Breast epithelium (tissue), 4 donors: Measurements from ENCODE around the gene CBX7. TPM values are rescaled to one million over a fixed set of nuclear protein-coding genes. Genes with fewer than 3 reads are reported as not detected.

Experiments
- DNase-seq, 2 donors: peaks; one replicate each; pipeline ENCODE4 v3.0.0-alpha.2; 2019; ENCODE audit warnings: low spot score in 2 of 2
- H3K27ac ChIP-seq, 2 donors: fragments of 200-600 bp; sonication (generic) in 1 of 2; one replicate each; pipeline ENCODE4 v1.5.1; 2016 to 2019; ENCODE audit warnings: mild to moderate bottlenecking in 1 of 2
- H3K27me3 ChIP-seq, 2 donors: fragments of 200-600 bp; sonication (generic) in 1 of 2; one replicate each; pipeline versions ENCODE4 v1.5.1 to v1.6.0; 2017 to 2019; ENCODE audit warnings: control low read depth in 1 of 2, mild to moderate bottlenecking in 1 of 2
- H3K36me3 ChIP-seq: fragments of 200-600 bp; one replicate; pipeline ENCODE4 v1.5.1; 2019
- H3K4me1 ChIP-seq, 2 donors: fragments of 200-600 bp; sonication (generic); one replicate each; pipeline ENCODE4 v1.5.1; 2016 to 2019; ENCODE audit warnings: control low read depth in 1 of 2
- H3K4me3 ChIP-seq, 3 donors: fragments of 200-600 bp; sonication (generic); 1 replicate in 2 of 3; 2 replicates in 1 of 3; pipeline ENCODE4 v1.5.1; 2016 to 2019; ENCODE audit warnings: mild to moderate bottlenecking in 3 of 3, moderate library complexity in 2 of 3
- H3K9me3 ChIP-seq, 2 donors: fragments of 200-600 bp; sonication (generic) in 1 of 2; one replicate each; pipeline ENCODE4 v1.5.1; 2016 to 2019; ENCODE audit warnings: control low read depth in 1 of 2
- POLR2A ChIP-seq: fragments of 450-650 bp; IDR thresholded peaks from one replicate; pipeline ENCODE4 v1.6.1; 2016; ENCODE audit warnings: antibody characterized with exemption, mild to moderate bottlenecking, moderate library complexity
- POLR2AphosphoS5 ChIP-seq, 3 donors: sonication (generic); formaldehyde crosslinking; IDR thresholded peaks; one replicate each; pipeline ENCODE4 v1.6.1; 2017; ENCODE audit warnings: antibody characterized with exemption in 3 of 3
- intact Hi-C: fragments of 100-400 bp; cut with DNase I; formaldehyde crosslinking; loops from one replicate; pipeline ENCODE4 v1.15.1; 2023; ENCODE audit warnings: low total_unique reads
- total RNA-seq, 3 donors: library from RNA; depleted of rRNA; stranded (reverse); fragments of >200 nt; gene quantifications; one replicate each; pipeline ENCODE4 v1.1.0, GENCODE V29; 2016
- TF ChIP-seq, protein P1 (sequence below), 3 donors: fragments of 450-650 bp; IDR thresholded peaks; one replicate each; pipeline ENCODE4 v1.5.1; 2016 to 2017; ENCODE audit warnings: antibody characterized with exemption in 3 of 3, mild to moderate bottlenecking in 3 of 3, moderate library complexity in 3 of 3

CBX7 gene
- total RNA-seq, 3 donors from 2014 or later: 57.1 to 71.9 (median 71.1) TPM

DNA sequence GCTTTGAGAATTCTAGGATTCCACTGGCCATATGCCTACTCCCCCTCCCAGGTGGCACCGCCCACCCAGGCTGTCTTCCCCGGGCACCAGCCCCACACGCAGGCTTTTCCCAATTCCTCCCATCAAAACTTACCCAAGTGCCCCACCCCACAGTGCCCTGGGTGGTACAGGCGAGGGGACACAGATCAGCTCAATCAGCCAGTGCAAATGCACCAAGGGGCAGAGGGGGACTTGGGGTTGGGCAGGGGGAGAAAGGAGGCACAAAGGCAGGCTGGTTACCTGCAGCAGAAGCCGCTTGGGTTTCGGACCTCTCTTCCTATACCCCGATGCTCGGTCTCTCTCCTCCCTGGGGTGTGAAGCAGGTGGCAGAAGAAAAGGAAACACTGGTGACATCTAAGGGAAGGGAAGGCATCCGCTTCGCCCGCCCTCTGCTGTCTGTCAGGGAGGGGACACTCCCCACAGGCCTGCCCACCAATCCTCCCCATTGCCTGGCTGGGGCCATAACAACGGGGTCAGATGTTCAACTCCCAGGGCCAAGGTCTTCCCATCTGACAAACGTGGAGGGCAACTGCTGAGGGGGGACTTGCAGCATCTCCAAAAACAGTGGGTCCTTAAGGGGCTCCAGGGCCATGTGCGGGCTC lies 14.0 kb downstream of the CBX7 start:
- no peaks in the 10 kb centered on the region for H3K9me3 ChIP-seq
- H3K27ac ChIP-seq: no peak overlapping the region
- DNase-seq: no peak
- TF ChIP-seq POLR2A (no peak), POLR2AphosphoS5 (IDR thresholded peaks at IDR 0.05) (no peak)
- TF ChIP-seq, protein P1, sequence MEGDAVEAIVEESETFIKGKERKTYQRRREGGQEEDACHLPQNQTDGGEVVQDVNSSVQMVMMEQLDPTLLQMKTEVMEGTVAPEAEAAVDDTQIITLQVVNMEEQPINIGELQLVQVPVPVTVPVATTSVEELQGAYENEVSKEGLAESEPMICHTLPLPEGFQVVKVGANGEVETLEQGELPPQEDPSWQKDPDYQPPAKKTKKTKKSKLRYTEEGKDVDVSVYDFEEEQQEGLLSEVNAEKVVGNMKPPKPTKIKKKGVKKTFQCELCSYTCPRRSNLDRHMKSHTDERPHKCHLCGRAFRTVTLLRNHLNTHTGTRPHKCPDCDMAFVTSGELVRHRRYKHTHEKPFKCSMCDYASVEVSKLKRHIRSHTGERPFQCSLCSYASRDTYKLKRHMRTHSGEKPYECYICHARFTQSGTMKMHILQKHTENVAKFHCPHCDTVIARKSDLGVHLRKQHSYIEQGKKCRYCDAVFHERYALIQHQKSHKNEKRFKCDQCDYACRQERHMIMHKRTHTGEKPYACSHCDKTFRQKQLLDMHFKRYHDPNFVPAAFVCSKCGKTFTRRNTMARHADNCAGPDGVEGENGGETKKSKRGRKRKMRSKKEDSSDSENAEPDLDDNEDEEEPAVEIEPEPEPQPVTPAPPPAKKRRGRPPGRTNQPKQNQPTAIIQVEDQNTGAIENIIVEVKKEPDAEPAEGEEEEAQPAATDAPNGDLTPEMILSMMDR (IDR thresholded peaks at IDR 0.05): no peak
- no peaks in the 10 kb centered on the region for H3K27me3 ChIP-seq
- no peaks in the 10 kb centered on the region for H3K36me3 ChIP-seq
- intact Hi-C loops: no loop called here
- H3K4me1 ChIP-seq: no peaks in the 10 kb centered on the region
- H3K4me3 ChIP-seq: no peak overlapping the region

DNA sequence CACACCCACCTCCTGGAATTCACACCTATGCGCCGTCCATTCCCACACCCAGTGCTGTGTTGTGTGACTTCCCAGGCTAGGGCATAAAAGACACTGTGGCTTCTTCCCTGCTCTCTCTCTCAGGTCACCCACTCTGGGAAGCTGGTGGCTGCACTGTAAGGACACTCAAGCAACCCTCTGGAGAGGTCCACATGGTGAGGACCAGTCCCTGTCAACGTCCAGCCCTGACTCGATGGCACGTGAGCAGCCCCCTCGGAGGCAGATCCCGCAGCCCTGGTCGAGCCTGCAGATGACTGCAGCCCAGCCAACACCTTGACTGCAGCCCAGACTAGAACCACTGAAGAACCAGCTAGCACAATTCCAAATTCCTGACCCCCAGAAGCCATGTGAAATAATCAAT lies 16.2 kb downstream of the CBX7 start:
- H3K27ac ChIP-seq: no peak overlapping the region
- H3K4me1 ChIP-seq: peaks cover 0 to 2% of the 10 kb centered on the region in 2 donors
- H3K27me3 ChIP-seq: no peaks in the 10 kb centered on the region
- DNase-seq: no peak
- H3K4me3 ChIP-seq: no peak overlapping the region
- H3K36me3 ChIP-seq: no peaks in the 10 kb centered on the region
- TF ChIP-seq POLR2AphosphoS5 (IDR thresholded peaks at IDR 0.05) (no peak), POLR2A (no peak)
- TF ChIP-seq, protein P1 (IDR thresholded peaks at IDR 0.05): no peak
- intact Hi-C loops: no loop called here
- H3K9me3 ChIP-seq: no peaks in the 10 kb centered on the region

DNA sequence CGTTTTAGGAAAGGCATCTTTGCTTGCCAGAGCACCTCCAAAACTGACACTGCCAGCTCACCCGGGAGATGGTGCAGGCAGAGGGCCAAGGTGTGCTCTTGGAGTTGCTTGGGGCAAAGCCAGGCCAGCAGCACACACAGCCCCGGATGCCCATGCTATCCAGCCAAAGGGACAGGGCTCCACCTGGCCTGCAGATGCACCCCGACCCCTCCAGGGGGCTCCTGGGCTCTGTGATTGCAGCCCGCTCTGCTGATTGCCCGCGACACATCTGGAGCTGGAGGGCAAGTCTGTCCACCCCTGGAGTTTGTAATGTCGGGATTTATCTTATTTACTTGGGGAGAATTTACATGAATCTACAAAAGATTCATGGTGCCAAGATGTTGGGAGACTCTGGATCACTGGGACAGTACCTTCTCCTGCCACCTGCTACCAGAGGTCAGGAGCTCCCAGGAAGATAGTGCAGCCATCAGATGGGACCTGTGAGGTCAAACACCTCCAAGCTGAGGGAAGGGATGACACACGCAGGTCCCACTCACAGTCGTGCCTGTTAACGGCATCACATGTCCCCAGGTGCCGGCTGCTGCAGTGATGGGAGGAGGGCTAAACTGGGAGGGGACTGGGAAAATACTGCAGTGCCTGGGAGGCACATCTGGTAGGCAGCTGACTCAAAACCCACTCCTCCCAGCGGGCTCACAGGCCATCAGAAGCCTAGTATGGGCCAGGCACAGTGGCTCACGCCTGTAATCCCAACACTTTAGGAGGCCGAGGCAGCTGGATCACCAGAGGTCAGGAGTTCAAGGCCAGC lies 17.2 kb downstream of the CBX7 start:
- H3K4me1 ChIP-seq: peaks cover 0 to 7% of the 10 kb centered on the region in 2 donors
- no peak overlapping the region for H3K4me3 ChIP-seq
- no peak overlapping the region for H3K27ac ChIP-seq
- intact Hi-C loops: no loop called here
- TF ChIP-seq POLR2A: no peak
- TF ChIP-seq, protein P1 (IDR thresholded peaks at IDR 0.05): peak in 2 of 3 donors; percentile 35 to 36
- H3K36me3 ChIP-seq: no peaks in the 10 kb centered on the region
- H3K9me3 ChIP-seq: no peaks in the 10 kb centered on the region
- H3K27me3 ChIP-seq: no peaks in the 10 kb centered on the region
- peak in 1 of 2 donors; percentile 50 for DNase-seq

DNA sequence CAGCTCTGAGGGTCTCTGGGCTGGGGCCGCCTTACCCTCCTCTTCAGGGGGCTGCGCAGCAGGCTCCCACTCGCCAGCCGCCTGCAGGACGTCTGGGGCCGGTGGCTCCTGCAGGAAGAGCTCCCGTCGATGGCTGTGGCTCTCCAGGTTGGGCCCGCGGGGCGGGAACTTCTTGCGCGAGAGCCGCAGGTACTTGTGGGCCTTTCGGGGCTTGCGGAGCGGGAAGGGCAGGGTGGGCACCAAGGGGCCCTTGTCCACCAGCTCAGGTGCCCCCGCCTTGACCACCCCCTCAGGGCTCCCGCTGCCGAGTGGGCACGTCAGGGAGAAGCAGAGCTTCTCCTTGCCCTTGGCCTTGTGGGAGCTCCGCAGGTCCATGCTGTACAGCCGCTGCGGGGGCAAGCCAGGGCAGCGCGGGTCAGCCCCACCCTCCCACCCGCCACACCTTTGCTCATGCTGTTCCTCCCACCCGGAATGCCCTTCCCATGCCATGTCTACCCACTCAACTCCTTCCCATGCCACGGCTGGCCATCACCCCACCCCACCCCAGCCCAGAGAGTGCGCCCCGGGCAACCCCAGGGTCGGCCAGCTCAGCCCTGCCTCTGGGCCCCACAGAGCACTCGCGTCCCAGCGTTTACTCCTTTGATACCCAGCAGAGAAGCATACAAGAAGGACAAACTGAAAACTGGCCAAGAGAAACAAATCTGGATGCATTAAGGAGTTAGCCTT lies 18.0 kb downstream of the CBX7 start:
- Histone ChIP-seq H3K4me3 (no peak overlapping the region), H3K27me3 (no peaks in the 10 kb centered on the region), H3K36me3 (no peaks in the 10 kb centered on the region), H3K9me3 (no peaks in the 10 kb centered on the region), H3K27ac (no peak overlapping the region), H3K4me1 (peaks cover 0 to 7% of the 10 kb centered on the region in 2 donors)
- no peak for TF ChIP-seq POLR2AphosphoS5 (IDR thresholded peaks at IDR 0.05)
- no peak for TF ChIP-seq POLR2A
- TF ChIP-seq, protein P1 (IDR thresholded peaks at IDR 0.05): no peak
- no peak for DNase-seq
- intact Hi-C loops: no loop called here
